ENCODE data around the gene SOX13.

Gene SOX13

GRCh38 chr1:204033306-204033705 lies 39.6 kb upstream of the SOX13 start:
- no peak for DNase-seq (ENCODE audit: low read depth)
- no peak overlapping the region for H3K4me3 ChIP-seq (ENCODE audit: low read depth, low read length)
- in situ Hi-C loops (cut with HindIII; ENCODE audit: low sequenced_read_pairs), result no loop called here
- TF ChIP-seq CTCF (IDR thresholded peaks at IDR 0.05; ENCODE audit: low read depth, low read length, missing control alignments), result no peak

GRCh38 chr1:204036882-204037655 lies 35.8 kb upstream of the SOX13 start:
- no peak for TF ChIP-seq CTCF (IDR thresholded peaks at IDR 0.05; ENCODE audit: low read depth, low read length, missing control alignments)
- H3K4me3 ChIP-seq (ENCODE audit: low read depth, low read length), result no peak overlapping the region
- no peak for DNase-seq (ENCODE audit: low read depth)
- in situ Hi-C loops (cut with HindIII; ENCODE audit: low sequenced_read_pairs), result no loop called here

GRCh38 chr1:204041232-204041767 lies 31.6 kb upstream of the SOX13 start:
- no peak for TF ChIP-seq CTCF (IDR thresholded peaks at IDR 0.05; ENCODE audit: low read depth, low read length, missing control alignments)
- H3K4me3 ChIP-seq (ENCODE audit: low read depth, low read length), result no peak overlapping the region
- no peak for DNase-seq (ENCODE audit: low read depth)
- in situ Hi-C loops (cut with HindIII; ENCODE audit: low sequenced_read_pairs), result loop anchor here (10.0 kb wide), 1 partner anchor 54 kb away; no protein-coding TSS in a partner anchor

GRCh38 chr1:204041803-204042505 lies 31.0 kb upstream of the SOX13 start:
- no peak overlapping the region for H3K4me3 ChIP-seq (ENCODE audit: low read depth, low read length)
- no peak for DNase-seq (ENCODE audit: low read depth)
- TF ChIP-seq CTCF (IDR thresholded peaks at IDR 0.05; ENCODE audit: low read depth, low read length, missing control alignments), result no peak
- in situ Hi-C loops (cut with HindIII; ENCODE audit: low sequenced_read_pairs), result loop anchor here (10.0 kb wide), 1 partner anchor 53 kb away; no protein-coding TSS in a partner anchor

- DNase-seq (ENCODE audit: low read depth), result no peak
- no peak overlapping the region for H3K4me3 ChIP-seq (ENCODE audit: low read depth, low read length)
- in situ Hi-C loops (cut with HindIII; ENCODE audit: low sequenced_read_pairs), result loop anchor here (10.0 kb wide), 1 partner anchor 52 kb away; no protein-coding TSS in a partner anchor
- TF ChIP-seq CTCF (IDR thresholded peaks at IDR 0.05; ENCODE audit: low read depth, low read length, missing control alignments), result no peak
Observed at GRCh38 chr1:204042516-204042915, 30.4 kb upstream of the SOX13 start.

GRCh38 chr1:204043680-204044079 lies 29.2 kb upstream of the SOX13 start:
- no peak for TF ChIP-seq CTCF (IDR thresholded peaks at IDR 0.05; ENCODE audit: low read depth, low read length, missing control alignments)
- H3K4me3 ChIP-seq (ENCODE audit: low read depth, low read length), result no peak overlapping the region
- no peak for DNase-seq (ENCODE audit: low read depth)
- in situ Hi-C loops (cut with HindIII; ENCODE audit: low sequenced_read_pairs), result loop anchor here (10.0 kb wide), 1 partner anchor 51 kb away; no protein-coding TSS in a partner anchor
